GM19397 (cell line): ENCODE measurements around the gene AGAP9.
A peak's percentile ranks its signal among the peaks of the same experiment; 100 is the strongest.
"Not testable (repeated sequence)": the region's sequence is repeated elsewhere in the genome, so short reads cannot be mapped to it uniquely, and the experiment has no call there.

ENCODE experiments used
- ATAC-seq: cut with Tn5 transposase; IDR thresholded peaks from one replicate; pipeline ENCODE4 v1.9.1; 2021; ENCODE audit warnings: mild to moderate bottlenecking, moderate library complexity; ENCODE audit not compliant: unreplicated experiment

AGAP9 gene

DNA sequence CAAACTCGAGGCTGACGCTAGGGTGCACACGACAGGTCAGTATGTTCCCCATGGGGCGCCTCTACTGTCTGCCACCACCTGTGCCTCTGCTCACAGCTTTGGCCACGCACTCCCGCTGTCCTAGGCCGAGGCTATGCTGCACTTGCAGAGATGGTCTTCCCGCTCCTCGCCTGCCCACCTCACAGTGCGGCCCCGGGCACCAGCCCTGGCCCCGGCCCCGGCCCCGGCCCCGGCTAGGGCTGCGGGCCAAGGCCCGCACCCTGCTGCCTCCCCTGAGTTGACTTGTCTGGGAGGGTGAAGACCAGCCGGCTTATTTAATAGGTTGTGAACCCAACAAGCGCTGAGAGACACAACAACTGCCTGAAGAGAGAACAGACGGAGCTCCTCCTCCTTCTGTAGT lies at the start of gene AGAP9:
TSS of gene AGAP9 (minus strand) at position 164 of the 400 bp plus-strand sequence. CDS start at position 52, 112 bp downstream.
- not testable (repeated sequence) for ATAC-seq

DNA sequence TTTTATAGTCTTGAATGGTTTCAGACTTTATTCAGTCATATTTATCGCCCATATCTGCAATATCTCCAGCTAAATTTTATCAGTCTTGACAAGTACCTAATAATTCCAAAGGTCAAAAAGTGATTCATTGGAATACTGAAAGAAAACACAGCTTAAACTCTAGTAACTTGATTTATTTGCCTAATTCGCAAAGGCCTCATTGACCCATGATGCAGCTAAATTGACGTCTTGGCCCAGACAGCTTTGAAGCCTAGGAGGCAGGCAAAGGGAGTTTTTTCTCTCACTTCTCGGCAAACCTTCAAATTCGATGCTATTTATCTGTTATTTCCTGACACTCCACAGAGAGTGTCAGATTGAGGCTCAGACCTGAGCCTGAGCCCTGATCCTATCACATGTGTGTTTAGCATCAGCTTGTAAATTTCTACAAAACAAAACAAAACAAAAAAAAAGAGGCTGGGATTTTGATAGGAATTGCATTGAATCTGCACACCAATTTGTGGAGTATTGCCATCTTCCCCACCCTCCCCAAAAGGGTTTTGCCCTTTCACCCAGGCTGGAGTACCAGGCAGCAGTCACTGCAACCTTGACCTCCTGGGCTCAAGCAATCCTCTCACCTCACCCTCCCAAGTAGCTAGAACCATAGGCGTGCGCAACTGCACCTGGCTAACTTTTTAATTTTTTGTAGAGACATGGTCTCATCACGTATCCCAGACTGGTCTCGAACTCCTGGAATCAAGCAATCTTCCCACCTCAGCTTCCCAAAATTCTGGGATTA lies 47.9 kb upstream of the AGAP9 start:
- not testable (repeated sequence) for ATAC-seq

DNA sequence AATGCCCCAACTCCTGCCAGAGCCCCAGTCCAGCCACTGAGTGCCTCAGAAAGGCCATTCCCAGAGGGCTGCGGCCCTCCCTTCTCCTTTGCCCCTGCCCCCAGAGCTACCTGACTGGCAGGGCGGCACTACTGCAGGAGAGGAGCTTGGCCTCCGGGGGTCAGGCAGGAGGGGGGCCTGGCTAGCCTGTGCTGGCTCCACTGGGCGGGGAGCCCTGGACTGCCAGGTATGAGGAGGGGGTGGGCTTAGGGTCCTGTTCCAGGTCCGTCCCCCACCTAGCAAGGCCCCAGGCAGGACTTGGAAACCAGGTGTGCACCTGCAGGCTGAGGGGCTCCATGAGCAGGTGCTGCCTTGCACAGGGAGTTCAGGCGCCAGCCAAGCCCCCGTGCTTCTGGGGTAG lies 43.3 kb upstream of the AGAP9 start:
- ATAC-seq = not testable (repeated sequence)

DNA sequence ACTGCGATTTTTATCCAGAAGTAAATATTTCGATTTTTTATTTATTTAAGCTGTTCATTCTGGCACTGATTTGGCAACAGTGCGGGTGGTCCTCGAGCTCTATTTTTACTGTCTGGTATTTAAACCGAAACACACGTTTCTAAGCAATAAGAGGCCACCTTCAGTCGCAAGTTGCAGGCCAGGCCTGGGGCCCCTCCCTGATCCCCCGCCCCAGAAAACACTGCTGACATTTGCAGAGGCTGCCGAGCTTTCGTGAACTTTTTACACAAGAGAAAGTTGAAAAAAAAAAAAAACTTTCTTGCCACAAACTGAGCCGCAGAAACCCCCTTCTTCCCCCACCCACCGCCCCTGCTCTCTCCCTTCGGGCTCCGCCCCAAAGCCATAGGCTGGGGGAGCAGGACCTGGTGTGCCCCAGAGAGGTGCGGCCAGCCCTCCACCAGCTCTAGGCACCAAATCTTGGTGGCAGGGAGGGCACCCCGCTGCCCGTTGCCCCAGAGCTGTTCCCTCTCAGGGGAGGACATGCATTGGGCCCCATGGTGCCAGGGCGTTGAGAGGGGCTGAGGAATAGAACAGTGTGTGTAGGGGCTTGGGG lies 42.8 kb upstream of the AGAP9 start:
- not testable (repeated sequence) for ATAC-seq

DNA sequence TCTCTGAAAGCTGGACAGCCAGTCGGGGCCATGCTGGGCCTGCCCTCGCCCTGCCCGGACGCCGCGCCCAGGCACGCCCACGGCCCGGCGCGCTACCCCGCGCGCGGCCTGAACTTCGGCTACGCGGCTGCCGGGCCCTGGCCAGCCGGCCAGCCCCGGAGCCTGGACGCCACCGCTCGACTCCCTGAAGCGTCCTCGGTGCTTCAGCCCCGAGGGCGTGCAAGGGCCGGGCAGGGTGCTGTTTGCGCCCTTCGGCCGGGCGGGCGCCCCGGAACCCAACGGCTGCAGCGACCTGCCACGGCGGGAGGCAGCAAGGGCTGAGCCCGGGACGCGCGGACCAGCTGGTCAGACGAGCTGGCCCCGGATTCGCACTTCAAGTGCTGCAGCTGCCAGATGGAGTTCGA lies 42.1 kb upstream of the AGAP9 start:
- not testable (repeated sequence) for ATAC-seq

DNA sequence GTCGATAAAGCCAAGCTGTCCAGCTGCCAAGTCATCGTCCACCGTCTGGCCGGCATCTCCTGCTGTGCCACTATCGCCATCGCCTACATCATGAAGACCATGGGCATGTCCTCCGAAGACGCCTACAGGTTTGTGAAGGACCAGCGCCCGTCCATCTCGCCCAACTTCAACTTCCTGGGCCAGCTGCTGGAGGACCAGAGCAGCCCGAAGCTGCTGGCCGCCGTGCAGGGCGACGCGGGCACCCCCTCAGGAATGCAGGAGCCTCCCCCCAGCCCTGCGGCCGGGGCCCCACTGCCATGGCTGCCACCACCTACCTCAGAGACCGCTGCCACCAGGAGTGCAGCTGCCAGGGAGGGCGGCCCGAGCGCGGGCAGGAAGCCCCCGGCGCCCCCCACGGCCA lies 41.5 kb upstream of the AGAP9 start:
- not testable (repeated sequence) for ATAC-seq

DNA sequence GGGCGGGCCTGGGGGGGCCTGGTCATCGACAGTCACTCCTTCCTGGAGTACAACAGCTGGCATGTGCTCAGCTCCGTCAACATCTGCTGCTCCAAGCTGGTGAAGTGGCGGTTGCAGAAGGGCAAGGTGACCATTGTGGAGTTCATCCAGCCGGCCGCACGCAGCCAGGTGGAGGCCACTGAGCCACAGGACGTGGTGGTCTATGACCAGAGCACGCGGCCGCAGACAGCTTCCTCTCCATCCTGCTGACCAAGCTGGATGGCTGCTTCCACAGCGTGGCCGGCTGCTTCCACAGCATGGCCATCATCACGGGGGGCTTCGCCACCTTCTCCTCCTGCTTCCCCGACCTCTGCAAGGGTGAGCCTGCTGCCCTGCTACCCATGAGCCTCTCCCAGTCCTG lies 40.9 kb upstream of the AGAP9 start:
- ATAC-seq = not testable (repeated sequence)

DNA sequence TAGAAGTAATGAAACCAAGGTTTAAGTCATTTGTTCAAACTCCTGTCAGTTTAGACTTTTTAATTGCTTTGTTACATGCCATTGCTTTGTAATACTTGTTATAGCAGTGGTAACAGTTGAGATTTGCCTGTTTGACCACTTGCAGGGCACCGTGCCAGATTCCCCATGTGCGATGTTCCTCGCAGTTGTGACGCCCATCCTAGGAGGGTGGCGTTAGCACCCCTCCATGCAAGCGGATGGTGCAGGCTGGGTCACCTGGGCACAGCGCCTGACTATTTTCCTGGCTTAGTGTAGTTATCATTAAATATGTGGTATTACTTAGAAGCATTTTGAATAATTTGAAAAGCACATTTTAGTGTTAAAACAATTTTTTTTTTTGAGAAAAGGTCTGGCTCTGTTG lies 37.0 kb upstream of the AGAP9 start:
- ATAC-seq = not testable (repeated sequence)

DNA sequence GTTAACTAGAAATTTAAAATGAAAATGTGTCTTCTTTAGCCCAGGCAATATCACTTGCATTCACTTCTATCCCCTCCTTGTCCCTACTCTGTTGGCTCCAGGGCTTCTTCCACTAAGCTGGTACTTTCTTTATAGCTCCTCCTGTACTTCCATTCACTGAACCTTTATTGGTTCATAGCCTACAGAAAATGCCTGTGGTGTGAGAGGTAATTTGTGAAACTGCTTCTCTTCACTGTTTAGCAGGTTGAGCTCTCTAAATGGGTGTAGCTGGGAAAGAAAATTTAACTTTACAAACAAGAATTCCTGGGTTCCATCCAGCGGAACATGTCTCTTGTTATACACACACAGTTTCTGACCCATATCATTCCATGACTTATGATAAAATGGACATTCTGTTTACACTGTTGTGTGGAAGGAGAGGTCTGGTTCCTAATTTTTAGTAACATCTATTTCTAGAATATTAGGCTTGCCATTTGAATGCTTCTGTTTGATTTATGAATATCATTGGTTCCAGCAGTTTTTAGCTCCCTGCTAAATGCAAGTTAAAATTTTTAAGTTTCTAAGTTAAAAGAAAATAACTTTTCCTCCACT lies 36.4 kb upstream of the AGAP9 start:
- not testable (repeated sequence) for ATAC-seq

DNA sequence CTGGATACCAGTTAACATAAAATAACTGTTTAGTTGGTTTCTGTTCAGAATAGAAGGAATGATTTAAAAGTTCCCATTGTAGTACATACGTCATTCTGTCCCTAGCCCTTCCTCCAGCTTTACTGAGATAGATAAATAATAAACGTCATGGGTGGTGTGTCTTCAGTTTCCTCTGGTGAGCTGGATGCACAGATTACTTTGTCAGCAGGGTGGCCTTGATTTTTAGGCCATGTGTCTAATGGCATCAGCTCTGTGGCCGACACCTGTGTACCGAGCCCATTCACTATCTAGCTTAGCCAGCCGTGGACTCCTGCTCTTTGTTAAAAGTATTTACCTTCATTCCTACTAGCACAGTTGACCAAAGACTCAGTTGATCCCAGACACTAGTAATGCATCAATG lies 34.7 kb upstream of the AGAP9 start:
- ATAC-seq = not testable (repeated sequence)

DNA sequence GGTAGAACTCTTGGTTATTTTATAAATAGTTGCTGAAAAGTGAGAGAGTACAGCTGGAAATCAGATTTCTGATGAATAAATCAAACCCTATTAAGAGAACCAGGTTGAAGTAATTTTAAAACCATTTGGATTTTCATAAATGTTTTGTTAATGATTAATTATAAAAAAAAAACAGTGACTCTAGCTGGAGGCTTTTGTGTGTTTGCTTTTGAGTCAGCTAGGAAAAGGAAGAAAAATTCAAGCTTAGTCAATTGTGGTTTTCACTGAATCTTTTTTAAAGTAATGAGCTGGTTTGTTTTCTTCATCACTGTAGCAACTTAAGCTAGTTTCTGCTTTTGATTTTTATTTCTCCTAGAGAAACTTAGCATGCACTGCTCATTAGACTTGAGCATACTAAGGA lies 34.2 kb upstream of the AGAP9 start:
- not testable (repeated sequence) for ATAC-seq

DNA sequence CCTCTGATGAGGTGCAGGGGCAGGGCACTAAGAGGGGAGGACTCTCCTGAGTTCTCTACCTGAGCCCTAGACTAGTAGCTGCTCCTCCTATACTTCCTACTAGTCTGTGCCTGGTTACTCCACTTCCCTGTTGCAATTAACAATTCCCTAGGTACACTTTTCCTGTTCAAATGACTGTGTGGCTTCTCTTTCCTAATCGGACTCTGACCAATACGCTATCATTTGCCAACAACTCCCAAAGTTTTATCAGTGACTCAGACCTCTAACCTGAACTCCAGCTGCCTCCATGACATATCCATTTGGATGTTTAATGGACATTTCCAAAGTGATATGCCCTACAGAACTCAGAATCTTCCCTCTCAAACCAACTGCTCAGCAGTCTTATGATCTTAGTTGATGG lies 31.9 kb upstream of the AGAP9 start:
- not testable (repeated sequence) for ATAC-seq

DNA sequence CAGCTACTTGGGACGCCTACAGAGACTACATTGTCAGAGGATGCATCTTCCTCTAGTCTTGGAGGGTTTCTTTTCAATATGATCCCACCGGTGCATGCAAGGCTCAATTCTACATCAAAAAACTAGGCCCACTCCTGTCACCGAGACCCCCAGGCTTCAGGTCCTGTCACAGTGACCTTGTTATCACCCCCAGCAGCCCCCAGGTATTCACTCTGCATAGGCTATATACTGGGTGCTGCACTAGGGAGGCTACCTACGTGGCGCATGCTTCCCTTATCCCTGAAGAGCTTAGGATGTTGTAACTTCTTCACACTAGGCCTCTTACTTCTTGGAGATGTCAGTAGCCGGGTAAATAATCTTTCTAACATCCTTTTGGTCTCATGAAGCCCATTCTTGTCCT lies 31.1 kb upstream of the AGAP9 start:
- not testable (repeated sequence) for ATAC-seq

DNA sequence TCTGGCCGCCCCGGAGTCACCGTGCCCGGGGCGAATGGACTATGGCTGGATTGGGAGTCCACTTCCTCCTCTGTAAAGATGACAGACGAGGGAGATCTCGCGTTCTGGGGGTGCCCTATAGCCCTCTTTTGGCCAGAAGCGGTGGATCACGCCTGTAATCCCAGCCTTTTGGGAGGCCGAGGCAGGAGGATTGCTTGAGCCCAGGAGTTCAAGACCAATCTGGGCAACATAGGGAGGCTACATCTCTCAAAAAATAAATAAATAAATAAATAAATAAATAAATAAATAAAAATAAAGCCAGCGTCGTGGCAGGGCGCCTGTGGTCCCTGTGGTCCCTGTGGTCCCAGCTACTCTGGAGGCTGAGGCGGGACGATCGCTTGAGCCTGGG lies 30.4 kb upstream of the AGAP9 start:
- ATAC-seq = not testable (repeated sequence)

DNA sequence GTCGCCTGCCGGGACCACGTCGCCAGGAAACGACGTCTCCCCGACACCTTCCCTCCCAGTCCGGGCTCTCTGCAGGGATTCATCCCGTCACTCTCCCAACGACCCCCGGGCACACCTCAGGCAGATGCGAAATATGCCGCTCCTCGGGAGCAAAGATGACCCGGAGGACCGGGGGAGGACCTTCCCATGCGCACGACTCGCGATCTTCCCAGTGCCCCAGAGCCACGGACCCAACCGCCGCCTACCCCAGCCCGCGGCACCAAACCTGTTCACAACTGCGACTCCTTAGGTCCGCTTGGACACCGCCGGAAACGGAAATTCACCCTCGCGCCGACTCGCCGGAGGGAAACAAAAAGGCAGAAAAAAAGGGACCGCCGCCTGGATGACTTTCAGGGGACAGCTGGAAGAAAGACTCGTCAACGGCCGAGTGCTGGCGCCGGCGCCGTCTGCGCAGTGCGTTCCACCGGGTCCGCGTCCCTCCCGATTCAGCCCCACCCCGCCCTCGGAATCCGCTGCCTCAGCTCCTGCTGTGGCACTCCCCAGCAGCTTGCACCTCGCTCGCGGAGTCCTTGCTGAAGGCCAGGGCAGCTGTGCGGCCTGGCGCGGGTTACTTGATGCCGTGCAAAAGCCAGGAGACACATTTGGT lies 29.9 kb upstream of the AGAP9 start:
- peak; percentile 93 for ATAC-seq

DNA sequence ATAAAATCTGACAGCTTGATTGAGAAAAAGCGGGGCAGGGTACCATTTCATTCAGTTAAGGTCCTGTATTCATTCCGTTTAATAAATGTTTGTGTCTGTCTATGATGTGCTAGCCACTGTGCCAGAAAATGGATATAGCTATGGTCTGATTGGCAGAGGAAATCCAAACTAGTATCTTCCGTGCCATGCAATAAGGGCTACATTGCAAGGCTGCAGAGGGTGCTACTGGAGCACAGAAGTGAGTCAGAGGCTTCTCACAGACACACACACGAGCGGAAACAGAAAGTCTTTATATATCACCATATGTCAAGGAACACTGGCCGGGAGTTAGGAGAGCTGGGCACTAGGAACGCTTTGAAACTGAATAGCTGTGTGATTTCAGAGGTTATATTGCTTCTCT lies 29.3 kb upstream of the AGAP9 start:
- peak; percentile 30 for ATAC-seq

DNA sequence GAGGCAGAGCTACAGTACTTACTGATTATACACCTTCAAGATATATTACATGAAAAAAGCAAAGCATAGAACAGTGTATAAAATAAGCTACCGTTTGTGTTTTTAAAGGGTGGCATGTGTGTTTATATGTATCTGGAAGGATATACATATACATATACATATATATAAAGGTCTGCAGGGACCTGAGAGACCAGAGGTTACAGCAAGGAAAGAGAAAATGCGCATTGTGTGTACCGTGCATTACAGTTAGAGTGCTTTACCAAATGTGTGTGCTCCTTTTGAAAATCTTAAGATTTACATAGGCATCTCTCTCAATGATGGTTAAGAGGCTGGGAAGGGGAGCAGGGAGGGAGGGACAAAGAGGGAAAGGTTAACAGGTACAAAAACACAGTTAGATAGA lies 23.8 kb upstream of the AGAP9 start:
- not testable (repeated sequence) for ATAC-seq

DNA sequence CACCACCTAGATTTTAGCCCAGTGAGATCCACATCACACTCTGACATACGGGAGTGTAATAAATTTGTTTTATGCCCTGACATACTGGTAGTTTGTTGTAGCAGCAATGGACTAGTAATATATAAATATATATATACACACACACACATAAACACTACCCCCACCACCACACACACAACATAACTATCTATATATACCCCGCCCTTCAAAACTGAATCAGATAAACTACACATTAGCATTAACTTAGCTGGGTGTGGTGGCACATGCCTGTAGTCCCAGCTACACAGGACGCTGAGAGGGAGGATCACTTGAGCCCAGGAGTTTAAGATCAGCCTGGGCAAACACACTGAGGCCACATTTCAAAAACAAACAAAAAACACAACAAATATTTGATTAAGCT lies 13.0 kb upstream of the AGAP9 start:
- ATAC-seq = not testable (repeated sequence)

DNA sequence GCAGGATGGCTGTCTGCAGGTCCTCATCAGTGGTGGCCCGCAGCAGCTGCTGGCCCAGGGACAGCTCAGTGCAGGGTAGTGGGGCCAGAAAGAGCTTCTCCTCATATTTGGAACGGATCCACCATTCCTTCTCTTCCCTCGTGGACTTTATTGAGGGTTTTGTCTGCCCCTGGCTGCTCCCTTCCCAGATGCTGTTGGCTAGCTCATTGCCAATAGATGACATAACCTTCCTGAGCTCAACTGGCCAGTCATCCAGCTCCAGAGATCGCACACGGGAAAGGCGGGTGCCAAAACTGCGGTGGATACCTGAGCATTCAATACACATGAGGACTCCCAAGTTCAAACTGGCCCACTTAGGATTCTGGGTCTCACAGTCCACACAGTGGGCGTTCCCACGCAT lies 21.1 kb downstream of the AGAP9 start:
- ATAC-seq = not testable (repeated sequence)

DNA sequence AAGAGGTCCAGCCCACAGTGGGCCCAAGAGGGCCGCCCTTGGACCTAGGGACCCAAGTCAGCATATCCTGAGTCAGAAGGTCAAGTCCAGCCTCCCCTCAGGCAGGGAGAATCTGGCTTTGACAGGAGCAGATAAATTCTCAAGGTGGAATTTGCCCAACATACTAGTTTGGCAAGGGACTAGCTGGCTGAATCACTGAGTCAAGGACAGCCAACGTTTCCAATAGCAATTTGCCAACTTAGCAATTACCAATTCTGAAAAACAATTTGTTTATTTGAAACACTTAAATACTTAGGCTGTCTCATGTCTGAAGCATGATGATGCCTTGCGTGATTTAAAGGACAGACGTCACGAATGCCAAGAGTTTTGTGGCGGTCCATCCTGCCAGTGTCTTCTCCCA lies 29.2 kb downstream of the AGAP9 start:
- not testable (repeated sequence) for ATAC-seq

DNA sequence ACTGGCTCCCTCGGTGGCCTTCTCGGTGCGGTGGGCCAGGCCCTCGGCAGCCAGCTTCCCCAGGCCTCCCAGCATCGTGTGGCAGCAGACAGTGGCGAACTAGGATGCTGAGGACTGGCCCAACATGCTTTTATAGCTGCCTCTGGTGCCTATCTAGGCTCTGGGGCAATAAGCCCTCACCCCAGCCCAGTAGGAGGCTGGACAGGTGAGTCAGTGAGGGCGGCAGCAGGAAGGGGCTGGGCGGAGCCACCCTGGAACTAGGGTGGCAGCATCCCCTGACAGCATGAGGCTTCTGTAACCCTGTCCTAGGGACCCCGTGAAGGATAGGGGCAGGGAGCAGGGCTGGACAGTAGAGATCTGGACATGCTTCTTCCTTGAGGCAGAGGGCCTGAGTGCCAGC lies 31.8 kb downstream of the AGAP9 start, which contains the start of gene FAM25G:
TSS of gene FAM25G (minus strand) at position 101 of the 400 bp plus-strand sequence. CDS start at position 75, 26 bp downstream.
- not testable (repeated sequence) for ATAC-seq
